Thyroid gland (tissue), 4 donors: ENCODE data around the gene CCDC38. TPM values are rescaled to one million over a fixed set of nuclear protein-coding genes. Genes with fewer than 3 reads are reported as not detected.

ENCODE experiments used
- DNase-seq, 2 donors: peaks; one replicate each; pipeline ENCODE4 v3.0.0-alpha.2; 2019
- H3K27ac ChIP-seq, 3 donors: fragments of 200-600 bp; sonication (generic); 1 replicate in 2 of 3; 2 replicates in 1 of 3; pipeline ENCODE4 v1.5.1; 2016 to 2019; ENCODE audit warnings: mild to moderate bottlenecking in 1 of 3, moderate library complexity in 1 of 3
- H3K27me3 ChIP-seq: fragments of 200-600 bp; sonication (generic); one replicate; pipeline ENCODE4 v1.5.1; 2019
- H3K36me3 ChIP-seq, 2 donors: fragments of 200-600 bp; sonication (generic); one replicate each; pipeline ENCODE4 v1.5.1; 2016 to 2019
- H3K4me1 ChIP-seq, 2 donors: fragments of 200-600 bp; sonication (generic); one replicate each; pipeline ENCODE4 v1.5.1; 2017 to 2019
- H3K4me3 ChIP-seq, 3 donors: fragments of 200-600 bp; sonication (generic); replicated peaks in 1 of 3; 1 replicate in 2 of 3; 2 replicates in 1 of 3; pipeline ENCODE4 v1.5.1; 2016; ENCODE audit warnings: mild to moderate bottlenecking in 1 of 3
- H3K9me3 ChIP-seq: fragments of 200-600 bp; sonication (generic); one replicate; pipeline ENCODE4 v1.5.1; 2017
- POLR2A ChIP-seq, 2 donors: fragments of 450-650 bp; IDR thresholded peaks; one replicate each; pipeline ENCODE4 v1.6.1; 2017; ENCODE audit warnings: antibody characterized with exemption in 2 of 2, mild to moderate bottlenecking in 2 of 2, moderate library complexity in 1 of 2
- WGBS, 2 donors: methylation state at CpG; one replicate each; pipeline ENCODE4 v1.1.5; 2017; 5-methylcytosine and 5-hydroxymethylcytosine counted together
- intact Hi-C: fragments of 100-400 bp; cut with DNase I; formaldehyde crosslinking; loops from one replicate; pipeline ENCODE4 v1.15.1; 2023
- total RNA-seq, 4 donors: library from RNA; depleted of rRNA; stranded (reverse); fragments of >200 nt; gene quantifications; one replicate each; pipeline ENCODE4 v1.2.3, GENCODE V29; 2016
- TF ChIP-seq, protein P1 (sequence below), 6 experiments: fragments of 200-600 bp in 3 of 6; fragments of 450-650 bp in 3 of 6; sonication (generic) in 3 of 6; IDR thresholded peaks; one replicate each; pipeline ENCODE4 v1.5.1; 2016 to 2019; ENCODE audit warnings: antibody characterized with exemption in 6 of 6, mild to moderate bottlenecking in 2 of 6, inconsistent platforms in 1 of 6, moderate library complexity in 1 of 6

CCDC38 gene
- total RNA-seq, 4 donors from 2014 or later = 0.67 TPM; not detected in 3

DNA sequence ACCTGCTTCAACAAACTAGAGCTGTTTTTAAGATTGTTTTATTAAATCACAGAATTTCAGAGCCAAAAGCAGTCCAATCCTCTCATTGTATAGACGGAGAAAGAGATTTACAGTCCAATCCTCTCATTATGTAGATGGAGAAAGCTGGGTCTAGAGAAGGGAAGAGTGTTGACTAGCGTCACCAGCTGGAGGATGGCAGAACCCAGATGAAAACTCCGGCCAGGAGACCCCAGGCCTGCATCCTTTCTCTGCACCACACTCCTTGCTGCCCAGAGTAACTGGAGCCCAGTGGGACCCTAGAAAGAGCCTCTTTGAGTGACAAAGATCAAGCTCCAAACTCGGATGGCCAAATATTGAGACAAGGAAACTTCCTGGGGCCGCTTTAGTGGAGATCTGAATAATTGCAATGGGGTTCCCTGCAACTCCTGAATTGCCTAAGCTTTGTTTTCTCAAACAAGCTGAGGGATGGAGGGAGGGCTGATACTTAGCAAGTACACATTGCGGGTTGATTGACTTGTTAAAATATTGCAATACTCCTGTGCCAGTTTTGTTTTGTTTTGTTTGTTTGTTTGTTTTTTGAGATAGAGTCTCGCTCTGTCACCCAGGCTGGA lies 13.2 kb upstream of the CCDC38 start:
- no peak for DNase-seq
- H3K27me3 ChIP-seq = no peaks in the 10 kb centered on the region
- TF ChIP-seq, protein P1, sequence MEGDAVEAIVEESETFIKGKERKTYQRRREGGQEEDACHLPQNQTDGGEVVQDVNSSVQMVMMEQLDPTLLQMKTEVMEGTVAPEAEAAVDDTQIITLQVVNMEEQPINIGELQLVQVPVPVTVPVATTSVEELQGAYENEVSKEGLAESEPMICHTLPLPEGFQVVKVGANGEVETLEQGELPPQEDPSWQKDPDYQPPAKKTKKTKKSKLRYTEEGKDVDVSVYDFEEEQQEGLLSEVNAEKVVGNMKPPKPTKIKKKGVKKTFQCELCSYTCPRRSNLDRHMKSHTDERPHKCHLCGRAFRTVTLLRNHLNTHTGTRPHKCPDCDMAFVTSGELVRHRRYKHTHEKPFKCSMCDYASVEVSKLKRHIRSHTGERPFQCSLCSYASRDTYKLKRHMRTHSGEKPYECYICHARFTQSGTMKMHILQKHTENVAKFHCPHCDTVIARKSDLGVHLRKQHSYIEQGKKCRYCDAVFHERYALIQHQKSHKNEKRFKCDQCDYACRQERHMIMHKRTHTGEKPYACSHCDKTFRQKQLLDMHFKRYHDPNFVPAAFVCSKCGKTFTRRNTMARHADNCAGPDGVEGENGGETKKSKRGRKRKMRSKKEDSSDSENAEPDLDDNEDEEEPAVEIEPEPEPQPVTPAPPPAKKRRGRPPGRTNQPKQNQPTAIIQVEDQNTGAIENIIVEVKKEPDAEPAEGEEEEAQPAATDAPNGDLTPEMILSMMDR (IDR thresholded peaks at IDR 0.05) = no peak
- TF ChIP-seq POLR2A (IDR thresholded peaks at IDR 0.05) = no peak
- no peaks in the 10 kb centered on the region for H3K4me1 ChIP-seq
- no peaks in the 10 kb centered on the region for H3K36me3 ChIP-seq
- intact Hi-C loops = no loop called here
- 75 to 83% methylated on average over 7 of the region's 7 CpGs for WGBS, 2 donors
- H3K4me3 ChIP-seq = no peak overlapping the region
- no peak overlapping the region for H3K27ac ChIP-seq
- H3K9me3 ChIP-seq = no peaks in the 10 kb centered on the region

DNA sequence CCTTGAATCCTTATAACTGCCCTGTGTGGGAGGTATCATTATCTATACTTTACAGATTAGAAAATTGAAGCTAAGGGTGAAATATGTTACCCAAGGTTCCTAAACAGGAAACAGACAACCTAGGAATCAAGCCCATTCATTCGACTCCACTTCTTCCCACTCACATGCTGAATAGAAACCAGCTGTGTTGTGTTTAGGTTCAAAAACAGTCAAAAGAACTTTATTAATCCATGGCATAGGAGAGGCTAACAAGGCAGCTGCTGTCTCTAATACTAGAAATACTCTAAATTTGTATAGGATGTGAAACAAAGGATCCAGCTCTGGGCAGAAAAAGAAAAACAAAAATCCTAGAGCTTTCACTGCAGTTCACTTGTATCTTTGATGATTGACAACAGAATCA lies 10.6 kb upstream of the CCDC38 start:
- H3K4me3 ChIP-seq = no peak overlapping the region
- 42 to 76% methylated on average over 1 of the region's 1 CpG for WGBS, 2 donors
- H3K27ac ChIP-seq = no peak overlapping the region
- no peaks in the 10 kb centered on the region for H3K36me3 ChIP-seq
- H3K27me3 ChIP-seq = no peaks in the 10 kb centered on the region
- no peaks in the 10 kb centered on the region for H3K9me3 ChIP-seq
- intact Hi-C loops = no loop called here
- H3K4me1 ChIP-seq = no peaks in the 10 kb centered on the region
- no peak for DNase-seq
- TF ChIP-seq, protein P1 (IDR thresholded peaks at IDR 0.05) = no peak
- TF ChIP-seq POLR2A (IDR thresholded peaks at IDR 0.05) = no peak

DNA sequence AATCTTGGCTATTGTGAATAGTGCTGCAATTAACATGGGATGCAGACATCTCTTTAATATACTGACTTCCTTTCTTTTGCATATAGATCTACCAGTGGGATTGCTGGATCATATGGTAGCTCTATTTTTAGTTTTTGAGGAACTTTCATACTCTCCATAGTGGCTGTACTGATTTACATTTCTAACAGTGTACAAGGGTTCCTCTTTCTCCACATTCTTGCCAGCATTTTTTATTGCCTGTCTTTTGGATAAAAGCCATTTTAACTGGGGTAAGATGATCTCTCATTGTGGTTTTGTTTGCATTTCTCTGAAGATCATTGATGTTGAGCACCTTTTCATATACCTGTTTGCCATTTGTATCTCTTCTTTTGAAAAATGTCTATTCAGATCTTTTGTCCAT lies 9.1 kb upstream of the CCDC38 start:
- H3K4me1 ChIP-seq = no peaks in the 10 kb centered on the region
- intact Hi-C loops = no loop called here
- TF ChIP-seq, protein P1 (IDR thresholded peaks at IDR 0.05) = no peak
- TF ChIP-seq POLR2A (IDR thresholded peaks at IDR 0.05) = no peak
- H3K4me3 ChIP-seq = no peak overlapping the region
- H3K27ac ChIP-seq = no peak overlapping the region
- H3K27me3 ChIP-seq = no peaks in the 10 kb centered on the region
- H3K9me3 ChIP-seq = no peaks in the 10 kb centered on the region
- no peaks in the 10 kb centered on the region for H3K36me3 ChIP-seq
- DNase-seq = no peak

DNA sequence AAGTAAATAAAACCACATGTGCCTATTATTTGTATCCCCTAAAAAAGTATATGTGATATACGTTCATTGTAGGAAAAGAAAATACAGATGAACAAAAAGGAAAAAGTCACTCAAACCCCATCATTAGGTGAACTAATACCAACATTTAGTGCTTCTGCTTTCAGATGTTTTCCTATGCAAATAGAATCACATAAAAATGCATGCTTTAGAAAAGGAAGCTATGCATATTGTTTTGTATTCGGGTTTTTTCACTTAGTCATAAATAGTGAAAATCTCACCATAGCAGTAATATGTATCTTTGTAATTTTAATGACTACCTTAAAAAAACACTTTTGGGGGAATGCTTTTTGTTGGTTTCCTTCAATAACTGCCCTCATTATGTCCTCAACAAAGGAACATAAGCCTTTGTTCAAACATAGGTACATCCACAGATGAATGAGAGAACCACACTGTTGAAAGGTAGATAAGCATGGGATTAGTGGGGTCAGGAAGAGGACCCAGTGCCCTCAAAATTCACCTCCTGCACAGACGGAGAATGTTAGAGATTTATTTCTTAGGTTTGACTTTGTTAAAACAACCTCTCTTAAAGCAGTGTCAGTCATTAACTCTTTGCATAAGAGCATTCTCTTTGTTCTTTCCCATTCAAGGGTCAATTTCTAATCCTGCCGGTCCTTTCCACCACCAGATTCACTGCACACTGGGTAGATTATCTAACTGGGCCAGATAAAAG lies 7.2 kb upstream of the CCDC38 start:
- H3K27ac ChIP-seq = no peak overlapping the region
- no peak overlapping the region for H3K4me3 ChIP-seq
- H3K9me3 ChIP-seq = no peaks in the 10 kb centered on the region
- no peak for DNase-seq
- no peaks in the 10 kb centered on the region for H3K27me3 ChIP-seq
- intact Hi-C loops = no loop called here
- TF ChIP-seq, protein P1 (IDR thresholded peaks at IDR 0.05) = no peak
- TF ChIP-seq POLR2A (IDR thresholded peaks at IDR 0.05) = no peak
- H3K36me3 ChIP-seq = no peaks in the 10 kb centered on the region
- no peaks in the 10 kb centered on the region for H3K4me1 ChIP-seq
- 47 to 60% methylated on average over 4 of the region's 4 CpGs for WGBS, 2 donors

DNA sequence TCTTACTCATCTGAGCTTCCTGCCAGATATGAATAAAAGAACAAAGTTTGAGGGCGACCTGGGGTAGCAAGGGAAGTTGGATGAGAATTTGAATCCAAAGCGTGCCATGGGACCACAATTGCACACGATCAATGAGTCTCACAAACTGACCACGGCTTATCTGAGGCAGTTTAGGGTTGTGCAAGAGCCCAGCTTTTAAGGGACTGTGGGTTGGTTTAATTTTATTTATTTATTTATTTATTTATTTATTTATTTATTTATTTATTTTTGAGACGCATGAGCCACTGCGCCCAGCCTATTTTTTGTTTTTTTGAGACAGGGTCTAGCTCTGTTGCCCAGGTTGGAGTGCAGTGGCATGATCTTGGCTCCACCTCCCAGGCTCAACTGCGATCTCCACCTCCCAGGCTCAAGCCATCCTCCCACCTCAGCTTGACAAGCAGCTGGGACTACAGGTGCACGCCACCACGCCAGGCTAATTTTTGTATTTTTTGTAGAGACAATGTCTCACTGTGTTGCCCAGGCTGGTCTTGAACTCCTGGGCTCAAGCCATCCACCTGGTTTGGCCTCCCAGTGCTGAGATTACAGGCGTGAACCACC lies 1.8 kb upstream of the CCDC38 start:
- no peak overlapping the region for H3K4me3 ChIP-seq

More for the DNA sequence above, 1.8 kb upstream of the CCDC38 start:
- intact Hi-C loops = no loop called here
- no peak for TF ChIP-seq POLR2A (IDR thresholded peaks at IDR 0.05)
- TF ChIP-seq, protein P1 (IDR thresholded peaks at IDR 0.05) = no peak
- Histone ChIP-seq H3K9me3 (no peaks in the 10 kb centered on the region), H3K4me1 (peaks cover 0 to 5% of the 10 kb centered on the region in 2 donors), H3K27ac (no peak overlapping the region), H3K36me3 (no peaks in the 10 kb centered on the region), H3K27me3 (no peaks in the 10 kb centered on the region)
- 90 to 91% methylated on average over 10 of the region's 10 CpGs for WGBS, 2 donors
- no peak for DNase-seq
